K562 (cell line): ENCODE results near the gene PPP1R12C. TPM values are rescaled to one million over a fixed set of nuclear protein-coding genes. Genes with fewer than 3 reads are reported as not detected.
A peak's percentile ranks its signal among the peaks of the same experiment; 100 is the strongest.

Source experiments
- CREM ChIP-seq: IDR thresholded peaks from 2 replicates; pipeline ENCODE4 v1.6.1; 2014; ENCODE audit warnings: antibody characterized with exemption, low read depth
- CTCF ChIP-seq, 3 experiments: IDR thresholded peaks in 2 of 3; conservative IDR thresholded peaks in 1 of 3; 2 replicates each; pipeline ENCODE4 v1.5.1; 2011 to 2012; ENCODE audit warnings: low read length in 3 of 3, mild to moderate bottlenecking in 3 of 3, control low read depth in 2 of 3, improper control_type of control experiment in 1 of 3, inconsistent platforms in 1 of 3, low read depth in 1 of 3, mixed read lengths in 1 of 3, moderate library complexity in 1 of 3; ENCODE audit not compliant: insufficient read depth in 2 of 3
- MBD1 ChIP-seq: fragments of 250-450 bp; sonication (Bioruptor Pico); IDR thresholded peaks from 2 replicates; pipeline ENCODE4 v1.8.0; 2022; ENCODE audit warnings: inconsistent platforms
- MLLT1 ChIP-seq, 2 experiments: fragments of 450-650 bp; IDR thresholded peaks; 2 replicates each; pipeline ENCODE4 v1.6.1; 2016
- MXI1 ChIP-seq: IDR thresholded peaks from 2 replicates; pipeline ENCODE4 v1.6.1; 2011; ENCODE audit warnings: low read depth, mild to moderate bottlenecking, improper control_type of control experiment, low read length
- MYC ChIP-seq, 2 experiments: fragments of 250-450 bp in 1 of 2; sonication (Bioruptor Pico) in 1 of 2; IDR thresholded peaks; 2 replicates each; pipeline versions ENCODE4 v1.5.1 to v1.6.1; 2012 to 2021; ENCODE audit warnings: low read depth in 2 of 2, borderline replicate concordance in 1 of 2, improper control_type of control experiment in 1 of 2, low read length in 1 of 2, mild to moderate bottlenecking in 1 of 2, moderate library complexity in 1 of 2
- NR2C2 ChIP-seq, 2 experiments: fragments of 200-800 bp in 1 of 2; sonication (Bioruptor generic) in 1 of 2; sonication (generic) in 1 of 2; formaldehyde crosslinking in 1 of 2; IDR thresholded peaks; 2 replicates each; pipeline versions ENCODE4 v1.6.1 to v1.8.0; 2016 to 2022; ENCODE audit warnings: mild to moderate bottlenecking in 1 of 2, missing compliant biosample characterization in 1 of 2, missing genetic modification characterization in 1 of 2, missing genetic modification reagents in 1 of 2
- PYGO2 ChIP-seq: fragments of 450-650 bp; IDR thresholded peaks from 2 replicates; pipeline ENCODE4 v1.6.1; 2016; ENCODE audit warnings: mild to moderate bottlenecking, missing genetic modification characterization, moderate library complexity, missing compliant biosample characterization
- REST ChIP-seq, 2 experiments: fragments of 450-650 bp; formaldehyde crosslinking in 1 of 2; IDR thresholded peaks; 2 replicates each; pipeline versions ENCODE4 v1.4.0 to v1.6.1; 2014 to 2020; ENCODE audit warnings: mild to moderate bottlenecking in 2 of 2, borderline replicate concordance in 1 of 2, low read depth in 1 of 2
- SMARCE1 ChIP-seq: fragments of 450-650 bp; IDR thresholded peaks from 2 replicates; pipeline ENCODE4 v1.7.1; 2016; ENCODE audit warnings: mild to moderate bottlenecking
- ZNF174 ChIP-seq: fragments of 250-450 bp; sonication (Bioruptor Pico); IDR thresholded peaks from 2 replicates; pipeline ENCODE4 v1.4.0; 2020; ENCODE audit warnings: mild to moderate bottlenecking
- ZNF561 ChIP-seq: fragments of 450-650 bp; formaldehyde crosslinking; conservative IDR thresholded peaks from 2 replicates; pipeline ENCODE4 v1.4.0; 2020; ENCODE audit warnings: mild to moderate bottlenecking, moderate library complexity
- polyA plus RNA-seq, 8 experiments: library from polyadenylated mRNA; depleted of rRNA in 4 of 8; stranded (reverse) in 5 of 8; unstranded in 3 of 8; fragments of >200 nt; fragmentation: Nextera tagmentation in 2 of 8; fragmentation: Illumina TruSeq in 1 of 8; extraction: Ambion mirVana in 2 of 8; extraction: Trizol in 1 of 8; gene quantifications; 2 replicates each; pipeline versions ENCODE4 v1.2.1 to v1.2.3, GENCODE V29; 2011 to 2014; ENCODE audit warnings: inconsistent platforms in 1 of 8, missing spikeins in 1 of 8
- total RNA-seq, 7 experiments: library from RNA; depleted of rRNA in 6 of 7; stranded (reverse); fragments of >200 nt in 6 of 7; fragmentation: Illumina TruSeq in 2 of 7; extraction: Trizol in 2 of 7; gene quantifications; 2 replicates each; pipeline versions ENCODE4 v1.2.1 to v1.2.3, GENCODE V29; 2011 to 2021; ENCODE audit warnings: low replicate concordance in 1 of 7

Gene PPP1R12C
- total and polyA plus RNA-seq, 9 of the 15 experiments (the other 6 are each of a cell fraction or from before 2014, with no cell fraction given) = 1.8 to 136 (median 33.7) TPM

GRCh38 chr19:55165952-55166529, 48.6 kb upstream of the PPP1R12C start (continued):
- peak; percentile 92 to 99 (median 98) for TF ChIP-seq CTCF (IDR thresholded peaks at IDR 0.05 in 2 of 3, conservative IDR thresholded peaks at IDR 0.05 in 1 of 3; ENCODE audit: insufficient read depth in 2 of 3, low read depth in 1 of 3, low read length in 3 of 3)
- TF ChIP-seq PYGO2 (tag) = no peak
- TF ChIP-seq NR2C2 (CRISPR knock-in tag; IDR thresholded peaks at IDR 0.05) = no peak
- TF ChIP-seq NR2C2 (tag; IDR thresholded peaks at IDR 0.05) = peak; percentile 70; the same call in 1 of the 2 replicates
- TF ChIP-seq MYC (IDR thresholded peaks at IDR 0.05; ENCODE audit: low read depth, low read length) = 0 out of 2 replicates have a peak, but pooled peaks have one; percentile 12
- TF ChIP-seq MYC (CRISPR knock-in tag; IDR thresholded peaks at IDR 0.05; ENCODE audit: borderline replicate concordance, low read depth) = no peak
- no peak for TF ChIP-seq MXI1
- TF ChIP-seq MLLT1 (IDR thresholded peaks at IDR 0.05) = 0 out of 4 replicates have a peak, but pooled peaks of 1 of the 2 experiments have one; percentile 13
- peak; percentile 67; the same call in 1 of the 2 replicates for TF ChIP-seq CREM
- no peak for TF ChIP-seq ZNF561
- TF ChIP-seq ZNF174 (CRISPR knock-in tag) = no peak
- 0 out of 2 replicates have a peak, but pooled peaks have one; percentile 13 for TF ChIP-seq SMARCE1
- peak; percentile 88; the same call in 1 of the 2 replicates for TF ChIP-seq MBD1
- TF ChIP-seq REST (IDR thresholded peaks at IDR 0.05; ENCODE audit: borderline replicate concordance) = peak; percentile 24; the same call in 1 of the 2 replicates
- TF ChIP-seq REST (CRISPR knock-in tag; IDR thresholded peaks at IDR 0.05; ENCODE audit: low read depth) = no peak
